ENCODE data around the gene WSCD2. TPM values are rescaled to one million over a fixed set of nuclear protein-coding genes. Genes with fewer than 3 reads are reported as not detected.

WSCD2 gene
- total RNA-seq, 1 donor from 2014 or later, result 0.04 TPM

- no peak for DNase-seq (ENCODE audit: low read depth)
- no peak for TF ChIP-seq CTCF (IDR thresholded peaks at IDR 0.05; ENCODE audit: insufficient read depth, low read length, poor library complexity, severe bottlenecking)
- no peaks in the 10 kb centered on the region for H3K36me3 ChIP-seq (ENCODE audit: control insufficient read depth, insufficient read depth, low read length)
- H3K27me3 ChIP-seq (ENCODE audit: control insufficient read depth, insufficient read depth, low read length), result no peaks in the 10 kb centered on the region
- no peak overlapping the region for H3K4me3 ChIP-seq (ENCODE audit: low read depth, low read length)
Observed at GRCh38 chr12:108174641-108175040, 45.6 kb downstream of the WSCD2 start.

GRCh38 chr12:108175310-108175709, 46.2 kb downstream of the WSCD2 start:
- Histone ChIP-seq H3K4me3 (ENCODE audit: low read depth, low read length) (no peak overlapping the region), H3K27me3 (ENCODE audit: control insufficient read depth, insufficient read depth, low read length) (no peaks in the 10 kb centered on the region), H3K36me3 (ENCODE audit: control insufficient read depth, insufficient read depth, low read length) (no peaks in the 10 kb centered on the region)
- no peak for TF ChIP-seq CTCF (IDR thresholded peaks at IDR 0.05; ENCODE audit: insufficient read depth, low read length, poor library complexity, severe bottlenecking)
- no peak for DNase-seq (ENCODE audit: low read depth)

GRCh38 chr12:108176292-108176691, 47.2 kb downstream of the WSCD2 start:
- Histone ChIP-seq H3K4me3 (ENCODE audit: low read depth, low read length) (no peak overlapping the region), H3K36me3 (ENCODE audit: control insufficient read depth, insufficient read depth, low read length) (no peaks in the 10 kb centered on the region), H3K27me3 (ENCODE audit: control insufficient read depth, insufficient read depth, low read length) (no peaks in the 10 kb centered on the region)
- TF ChIP-seq CTCF (IDR thresholded peaks at IDR 0.05; ENCODE audit: insufficient read depth, low read length, poor library complexity, severe bottlenecking), result no peak
- DNase-seq (ENCODE audit: low read depth), result no peak

GRCh38 chr12:108177131-108177530, 48.0 kb downstream of the WSCD2 start:
- Histone ChIP-seq H3K27me3 (ENCODE audit: control insufficient read depth, insufficient read depth, low read length) (peaks cover 3% of the 10 kb centered on the region), H3K36me3 (ENCODE audit: control insufficient read depth, insufficient read depth, low read length) (no peaks in the 10 kb centered on the region), H3K4me3 (ENCODE audit: low read depth, low read length) (no peak overlapping the region)
- no peak for DNase-seq (ENCODE audit: low read depth)
- TF ChIP-seq CTCF (IDR thresholded peaks at IDR 0.05; ENCODE audit: insufficient read depth, low read length, poor library complexity, severe bottlenecking), result no peak

GRCh38 chr12:108179305-108179704, 50.2 kb downstream of the WSCD2 start:
- Histone ChIP-seq H3K27me3 (ENCODE audit: control insufficient read depth, insufficient read depth, low read length) (peaks cover 3% of the 10 kb centered on the region), H3K4me3 (ENCODE audit: low read depth, low read length) (no peak overlapping the region), H3K36me3 (ENCODE audit: control insufficient read depth, insufficient read depth, low read length) (no peaks in the 10 kb centered on the region)
- TF ChIP-seq CTCF (IDR thresholded peaks at IDR 0.05; ENCODE audit: insufficient read depth, low read length, poor library complexity, severe bottlenecking), result no peak
- no peak for DNase-seq (ENCODE audit: low read depth)

- TF ChIP-seq CTCF (IDR thresholded peaks at IDR 0.05; ENCODE audit: insufficient read depth, low read length, poor library complexity, severe bottlenecking), result no peak
- Histone ChIP-seq H3K27me3 (ENCODE audit: control insufficient read depth, insufficient read depth, low read length) (peaks cover 3% of the 10 kb centered on the region), H3K4me3 (ENCODE audit: low read depth, low read length) (no peak overlapping the region), H3K36me3 (ENCODE audit: control insufficient read depth, insufficient read depth, low read length) (no peaks in the 10 kb centered on the region)
- no peak for DNase-seq (ENCODE audit: low read depth)
Observed at GRCh38 chr12:108180255-108181094, 51.4 kb downstream of the WSCD2 start.
